Fibroblast of skin of left quadriceps (primary cell): ENCODE data around the gene D2HGDH.
"Not testable (repeated sequence)": the region's sequence is repeated elsewhere in the genome, so short reads cannot be mapped to it uniquely, and the experiment has no call there.

Experiments used
- DNase-seq, 2 experiments: peaks; one replicate each; pipeline ENCODE4 v3.0.0-alpha.2; 2013; ENCODE audit warnings: low read depth in 2 of 2

D2HGDH gene

GRCh38 chr2:241808051-241808720 is 73.8 kb downstream of the D2HGDH start:
- DNase-seq = no peak

- no peak for DNase-seq
Measured at GRCh38 chr2:241808721-241809382, 74.4 kb downstream of the D2HGDH start, which contains the start of gene NEU4. Gene NEU4 (plus strand): TSS chr2:241809193. CDS start chr2:241814485, 5,292 bp downstream.

GRCh38 chr2:241809383-241810306 is 75.2 kb downstream of the D2HGDH start:
- DNase-seq = no peak

GRCh38 chr2:241810307-241811200 is 76.1 kb downstream of the D2HGDH start:
- DNase-seq = no peak

GRCh38 chr2:241811201-241811951 is 76.9 kb downstream of the D2HGDH start:
- no peak for DNase-seq

GRCh38 chr2:241811952-241812729 is 77.7 kb downstream of the D2HGDH start:
- no peak for DNase-seq

- no peak for DNase-seq
Measured at GRCh38 chr2:241812730-241813643, 78.6 kb downstream of the D2HGDH start.

- no peak for DNase-seq
Measured at GRCh38 chr2:241813644-241814392, 79.4 kb downstream of the D2HGDH start.

- no peak for DNase-seq
Measured at GRCh38 chr2:241814393-241814642, 79.9 kb downstream of the D2HGDH start.

GRCh38 chr2:241814643-241815476 is 80.4 kb downstream of the D2HGDH start:
- DNase-seq = no peak

- DNase-seq = no peak
Measured at GRCh38 chr2:241815477-241816430, 81.3 kb downstream of the D2HGDH start.

GRCh38 chr2:241816431-241817121 is 82.1 kb downstream of the D2HGDH start:
- no peak for DNase-seq

- DNase-seq = no peak
Measured at GRCh38 chr2:241817126-241817820, 82.8 kb downstream of the D2HGDH start.

GRCh38 chr2:241817821-241818215 is 83.4 kb downstream of the D2HGDH start:
- not testable (repeated sequence) for DNase-seq
